ENCODE data around the gene GBGT1. TPM values are rescaled to one million over a fixed set of nuclear protein-coding genes. Genes with fewer than 3 reads are reported as not detected.
A peak's percentile ranks its signal among the peaks of the same experiment; 100 is the strongest.

GBGT1 gene
- total and polyA plus RNA-seq, 7 donors: 1.6 to 4.4 (median 2.9) TPM

DNA sequence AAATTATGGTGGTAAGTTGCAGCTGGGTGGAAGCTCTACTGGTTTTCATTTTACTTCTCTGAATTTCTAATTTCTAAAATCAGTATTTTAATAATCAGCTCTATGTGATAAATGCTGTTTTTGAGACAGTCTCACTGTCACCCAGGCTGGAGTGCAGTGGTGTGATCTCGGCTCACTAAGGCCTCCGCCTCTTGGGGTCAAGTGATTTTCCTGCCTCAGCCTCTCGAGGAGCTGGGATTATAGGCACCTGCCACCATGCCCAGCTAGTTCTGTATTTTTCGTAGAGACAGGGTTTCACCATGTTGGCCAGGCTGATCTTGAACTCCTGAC lies 41.1 kb downstream of the GBGT1 start:
- ATAC-seq (no peak), DNase-seq (no peak)
- Histone ChIP-seq H3K4me1 (peaks cover 66% of the 10 kb centered on the region), H3K9me3 (no peaks in the 10 kb centered on the region), H3K4me3 (no peak overlapping the region), H3K27me3 (ENCODE audit: insufficient read depth in 3 of 3, low read length in 2 of 3) (no peaks in the 10 kb centered on the region), H3K27ac (peak overlapping the region; percentile 80), H3K36me3 (ENCODE audit: insufficient read depth in 1 of 2, low read depth in 1 of 2) (no peaks in the 10 kb centered on the region)
- TF ChIP-seq, protein P1, sequence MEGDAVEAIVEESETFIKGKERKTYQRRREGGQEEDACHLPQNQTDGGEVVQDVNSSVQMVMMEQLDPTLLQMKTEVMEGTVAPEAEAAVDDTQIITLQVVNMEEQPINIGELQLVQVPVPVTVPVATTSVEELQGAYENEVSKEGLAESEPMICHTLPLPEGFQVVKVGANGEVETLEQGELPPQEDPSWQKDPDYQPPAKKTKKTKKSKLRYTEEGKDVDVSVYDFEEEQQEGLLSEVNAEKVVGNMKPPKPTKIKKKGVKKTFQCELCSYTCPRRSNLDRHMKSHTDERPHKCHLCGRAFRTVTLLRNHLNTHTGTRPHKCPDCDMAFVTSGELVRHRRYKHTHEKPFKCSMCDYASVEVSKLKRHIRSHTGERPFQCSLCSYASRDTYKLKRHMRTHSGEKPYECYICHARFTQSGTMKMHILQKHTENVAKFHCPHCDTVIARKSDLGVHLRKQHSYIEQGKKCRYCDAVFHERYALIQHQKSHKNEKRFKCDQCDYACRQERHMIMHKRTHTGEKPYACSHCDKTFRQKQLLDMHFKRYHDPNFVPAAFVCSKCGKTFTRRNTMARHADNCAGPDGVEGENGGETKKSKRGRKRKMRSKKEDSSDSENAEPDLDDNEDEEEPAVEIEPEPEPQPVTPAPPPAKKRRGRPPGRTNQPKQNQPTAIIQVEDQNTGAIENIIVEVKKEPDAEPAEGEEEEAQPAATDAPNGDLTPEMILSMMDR (IDR thresholded peaks at IDR 0.05): no peak
- WGBS, 3 donors: 52 to 71% (median 58%) methylated on average over 4 of the region's 4 CpGs
- intact Hi-C loops (cut with DNase I): no loop called here

DNA sequence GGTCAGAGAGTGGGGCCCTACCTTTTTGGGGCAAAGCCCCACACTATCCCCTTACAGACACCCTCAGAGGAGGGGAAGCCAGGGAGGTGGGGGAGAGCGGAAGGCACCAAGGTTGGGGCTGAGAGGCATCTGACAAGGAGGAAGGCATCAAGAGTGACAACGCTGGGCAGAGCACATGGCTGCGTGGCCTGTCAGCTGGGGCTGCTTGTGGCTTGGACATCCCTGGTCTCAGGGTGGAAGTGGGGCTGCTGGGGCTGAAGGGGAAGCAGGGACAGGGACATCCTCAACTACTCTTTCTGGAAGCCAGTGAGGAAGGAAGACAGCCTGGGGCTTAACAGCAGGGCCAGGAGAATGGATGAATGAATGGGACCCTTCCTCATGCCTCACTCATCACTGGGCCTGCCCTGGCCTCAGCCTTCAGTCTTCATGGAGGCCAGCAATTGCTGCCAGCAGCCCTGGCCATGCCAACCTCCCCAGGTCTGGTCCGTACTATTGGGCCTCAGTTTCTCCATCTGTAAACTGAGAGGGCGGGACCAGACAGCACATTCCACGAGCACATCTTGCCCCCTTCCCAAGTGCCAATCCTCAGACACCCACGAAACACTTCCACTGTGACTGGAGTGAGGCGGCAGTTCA lies 41.7 kb downstream of the GBGT1 start:
- no peaks in the 10 kb centered on the region for H3K9me3 ChIP-seq
- intact Hi-C loops (cut with DNase I): no loop called here
- TF ChIP-seq, protein P1 (IDR thresholded peaks at IDR 0.05): no peak
- peak overlapping the region; percentile 80 for H3K27ac ChIP-seq
- 81 to 91% (median 90%) methylated on average over 8 of the region's 8 CpGs for WGBS, 3 donors
- peak in 1 of 2 donors; percentile 65 for DNase-seq
- no peaks in the 10 kb centered on the region for H3K27me3 ChIP-seq (ENCODE audit: insufficient read depth in 3 of 3, low read length in 2 of 3)
- H3K4me1 ChIP-seq: peaks cover 66% of the 10 kb centered on the region
- H3K4me3 ChIP-seq: no peak overlapping the region
- ATAC-seq: no peak
- H3K36me3 ChIP-seq (ENCODE audit: insufficient read depth in 1 of 2, low read depth in 1 of 2): no peaks in the 10 kb centered on the region

DNA sequence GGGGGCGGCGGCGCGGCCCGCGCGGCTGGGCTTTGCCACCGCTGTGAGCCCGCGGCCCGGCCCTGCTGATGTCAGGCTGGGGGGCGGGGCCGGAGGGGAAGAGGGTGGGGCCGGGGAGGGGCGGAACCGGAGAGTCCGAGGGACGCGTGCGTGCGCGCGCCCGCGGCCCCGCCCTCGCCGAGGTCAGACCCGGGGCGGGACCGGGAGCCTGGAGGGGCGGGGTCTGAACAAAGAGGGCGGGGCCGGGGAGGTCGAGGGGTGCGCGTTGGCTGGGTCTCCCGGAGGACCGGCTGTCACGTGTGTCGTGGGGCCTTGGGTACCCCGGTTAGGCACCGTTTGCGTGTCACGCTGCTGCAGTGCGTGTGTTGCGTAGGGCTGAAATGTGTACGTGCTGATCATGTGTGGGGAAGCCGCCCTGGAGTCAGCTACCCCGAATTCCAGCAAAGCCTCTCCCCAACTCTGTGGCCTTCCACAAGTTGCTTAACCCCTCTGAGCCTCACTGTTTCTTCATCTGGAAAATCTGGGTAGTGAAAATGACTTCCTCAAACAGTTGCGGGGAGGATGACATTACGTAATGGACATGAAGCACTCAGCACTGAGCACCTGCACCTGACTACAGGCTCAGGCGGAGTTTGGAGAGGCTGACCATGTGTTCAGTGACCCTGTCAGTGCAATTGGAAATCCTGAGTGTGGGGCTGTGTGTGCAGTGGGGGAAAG lies 42.4 kb downstream of the GBGT1 start, which contains the start of gene RALGDS:
RALGDS (minus strand) TSS at position 43 of the 717 bp plus-strand sequence. CDS start 86 bp downstream, outside the sequence.
- H3K9me3 ChIP-seq: no peaks in the 10 kb centered on the region
- H3K4me1 ChIP-seq: peaks cover 66% of the 10 kb centered on the region
- WGBS, 3 donors: 7 to 14% (median 9%) methylated on average over 35 to 53 of the region's 53 CpGs
- TF ChIP-seq, protein P1 (IDR thresholded peaks at IDR 0.05): no peak
- peak within 1 kb of the TSS; percentile 93 for H3K4me3 ChIP-seq
- no peaks in the 10 kb centered on the region for H3K36me3 ChIP-seq (ENCODE audit: insufficient read depth in 1 of 2, low read depth in 1 of 2)
- ATAC-seq: peak; percentile 82 to 88 (median 86)
- no peaks in the 10 kb centered on the region for H3K27me3 ChIP-seq (ENCODE audit: insufficient read depth in 3 of 3, low read length in 2 of 3)
- DNase-seq: peak; percentile 93 to 94
- H3K27ac ChIP-seq: peak within 1 kb of the TSS; percentile 90
- intact Hi-C loops (cut with DNase I): no loop called here

DNA sequence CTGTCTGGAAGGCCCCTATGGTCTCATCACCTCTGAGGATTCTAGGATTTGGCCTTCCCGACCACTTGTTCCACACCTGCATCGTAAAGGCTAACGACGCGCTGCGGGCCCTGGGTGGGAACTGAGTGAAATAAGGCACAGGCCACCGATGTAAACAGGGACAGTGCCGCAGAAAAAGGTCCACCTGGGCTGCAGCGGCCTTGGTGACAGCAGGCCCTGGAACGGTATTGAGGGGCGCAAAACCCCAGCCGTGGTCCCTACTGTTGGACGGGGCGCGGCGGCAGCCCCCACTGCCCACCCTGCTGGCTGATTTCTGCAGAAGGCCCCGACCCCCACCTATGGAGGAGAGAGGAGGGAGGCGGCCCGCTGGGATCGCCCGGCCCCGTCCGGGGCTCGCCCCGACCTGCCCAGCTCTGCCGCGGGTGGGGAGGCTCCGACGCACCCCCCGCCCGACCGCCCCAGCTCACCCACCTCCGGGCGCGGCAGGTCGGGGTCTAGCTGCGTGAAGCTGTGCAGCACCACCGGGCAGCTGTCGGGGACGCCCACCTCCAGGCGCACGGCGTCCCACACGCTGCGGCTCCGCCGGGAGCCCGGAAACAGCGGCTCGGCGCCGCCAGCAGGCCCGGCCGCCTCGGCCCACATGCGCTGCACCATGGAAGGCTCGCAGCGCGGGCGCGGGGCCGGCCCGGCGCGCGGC lies 43.1 kb downstream of the GBGT1 start:
- no peaks in the 10 kb centered on the region for H3K27me3 ChIP-seq (ENCODE audit: insufficient read depth in 3 of 3, low read length in 2 of 3)
- TF ChIP-seq, protein P1 (IDR thresholded peaks at IDR 0.05): no peak
- DNase-seq: no peak
- H3K36me3 ChIP-seq (ENCODE audit: insufficient read depth in 1 of 2, low read depth in 1 of 2): no peaks in the 10 kb centered on the region
- WGBS, 3 donors: 0 to 1% (median 1%) methylated on average over 45 to 66 of the region's 66 CpGs
- peak overlapping the region; percentile 93 for H3K4me3 ChIP-seq
- peaks cover 68% of the 10 kb centered on the region for H3K4me1 ChIP-seq
- H3K27ac ChIP-seq: peak overlapping the region; percentile 90
- intact Hi-C loops (cut with DNase I): no loop called here
- H3K9me3 ChIP-seq: no peaks in the 10 kb centered on the region
- ATAC-seq: peak; percentile 1 to 3 (median 2)

All from psoas muscle (tissue), 8 donors.